Middle frontal gyrus (tissue), 1 donor: Measurements from ENCODE around the gene ZNF804A.
"Not testable (repeated sequence)": the region's sequence is repeated elsewhere in the genome, so short reads cannot be mapped to it uniquely, and the experiment has no call there.

Experiments used
- DNase-seq: peaks from one replicate; pipeline ENCODE4 v3.0.0-alpha.2; 2015; ENCODE audit warnings: low spot score; ENCODE audit errors: extremely low spot score

The ZNF804A gene

DNA sequence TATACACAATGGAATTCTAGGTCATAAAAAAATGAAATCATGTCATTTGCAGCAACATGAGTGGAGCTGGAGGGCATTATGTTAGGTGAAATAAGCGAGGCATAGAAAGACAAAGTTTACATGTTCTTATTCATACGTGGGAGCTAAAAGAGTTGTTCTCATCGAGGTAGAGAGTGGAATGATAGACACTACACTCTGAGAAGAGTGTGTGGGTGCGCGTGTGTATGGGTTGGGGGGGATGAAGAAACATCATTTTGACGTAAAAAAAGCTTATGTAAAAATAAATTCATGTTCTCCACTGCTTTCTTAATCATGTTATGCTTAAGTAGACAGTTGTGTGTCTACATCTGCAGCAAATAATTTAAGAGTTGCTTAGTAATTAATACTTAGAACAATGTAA lies 123.6 kb downstream of the ZNF804A start:
- no peak for DNase-seq

DNA sequence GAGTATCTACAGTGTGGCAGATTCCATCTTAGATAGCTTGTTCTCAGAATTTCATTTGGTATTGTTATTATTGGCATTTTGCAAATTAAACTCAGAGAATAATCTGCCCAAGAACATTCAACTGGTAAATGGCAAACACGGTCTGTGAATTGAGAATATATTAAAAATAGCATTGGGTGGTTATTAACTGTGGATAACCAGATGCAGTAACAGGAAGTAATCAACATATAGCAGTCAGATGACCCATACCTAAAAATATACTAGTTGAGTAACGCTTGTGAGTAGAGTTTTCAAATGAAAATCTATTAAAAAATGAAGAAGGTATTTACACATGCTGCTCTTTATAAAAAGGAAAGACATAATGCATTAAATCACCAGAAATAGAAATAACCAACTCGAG lies 129.5 kb downstream of the ZNF804A start:
- DNase-seq = no peak

DNA sequence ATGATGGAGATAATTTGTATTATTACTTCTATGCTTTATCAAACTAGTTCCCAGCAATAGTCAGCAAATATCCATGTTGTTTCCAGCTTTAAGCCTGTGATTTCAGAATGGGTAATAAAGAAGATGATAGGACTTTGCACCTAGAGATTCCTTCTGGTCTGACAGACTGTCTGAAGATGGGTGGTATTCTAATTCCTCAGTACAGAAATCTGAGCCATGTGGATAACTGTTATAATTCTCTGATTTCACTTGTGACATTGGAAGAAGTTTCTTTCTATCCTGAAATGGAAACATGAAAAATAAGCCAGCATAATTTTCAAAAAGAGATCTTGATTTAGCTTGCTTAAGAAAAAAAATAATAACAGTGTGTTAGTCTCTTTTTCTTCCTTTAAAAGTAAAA lies 130.1 kb downstream of the ZNF804A start:
- no peak for DNase-seq

DNA sequence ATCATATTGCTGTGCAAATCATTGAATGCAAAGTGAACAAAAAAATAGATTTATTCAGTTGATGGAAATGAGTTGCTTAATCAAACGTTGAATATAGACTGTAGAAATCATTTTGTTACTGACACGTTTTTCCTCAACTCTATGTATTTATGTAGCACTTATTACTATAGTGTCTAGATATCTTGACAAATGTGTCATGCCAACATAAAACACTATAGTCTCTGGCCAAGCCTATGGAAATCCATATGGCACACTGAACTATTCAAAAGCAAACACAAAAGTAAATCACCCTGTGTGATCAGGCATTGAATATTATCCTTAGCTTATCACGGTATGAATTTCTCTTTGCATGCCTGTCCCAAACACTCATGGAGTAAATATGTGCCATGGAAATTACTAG lies 131.3 kb downstream of the ZNF804A start:
- no peak for DNase-seq

DNA sequence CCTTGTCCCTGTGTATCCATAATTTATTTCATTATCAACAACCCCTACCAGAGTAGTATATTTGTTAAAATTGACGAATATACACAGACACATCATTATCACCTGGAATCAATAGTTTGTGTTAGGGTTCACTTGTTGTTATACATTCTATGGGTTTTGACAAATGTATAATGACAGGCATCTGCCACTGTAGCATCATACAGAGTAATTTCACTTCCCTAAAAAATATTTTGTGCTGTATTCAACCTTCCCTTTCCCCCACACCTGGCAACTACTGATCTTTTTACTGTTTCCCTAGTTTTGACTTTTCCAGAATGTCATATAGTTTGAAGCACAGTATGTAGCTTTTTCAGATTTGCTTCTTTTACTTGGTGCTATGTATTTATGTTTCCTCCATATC lies 132.0 kb downstream of the ZNF804A start:
- DNase-seq = no peak

DNA sequence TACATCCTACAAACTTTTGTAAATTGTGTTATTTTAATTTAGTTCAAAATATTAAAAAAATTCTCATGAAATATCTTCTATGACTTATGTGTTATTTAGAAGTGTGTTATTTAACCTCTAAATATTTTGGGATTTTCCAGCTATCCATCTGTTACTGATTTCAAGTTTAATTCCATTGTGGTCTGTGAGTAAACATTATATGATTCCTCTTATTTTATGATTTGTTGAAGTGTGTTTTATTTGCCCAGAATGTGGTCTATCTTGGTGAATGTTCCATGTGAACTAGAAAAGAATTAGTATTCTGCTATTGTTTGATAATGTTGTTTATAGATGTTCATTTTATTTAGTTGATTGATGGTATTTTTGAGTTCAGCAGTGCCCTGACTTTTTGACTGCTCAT lies 136.0 kb downstream of the ZNF804A start:
- DNase-seq = no peak

DNA sequence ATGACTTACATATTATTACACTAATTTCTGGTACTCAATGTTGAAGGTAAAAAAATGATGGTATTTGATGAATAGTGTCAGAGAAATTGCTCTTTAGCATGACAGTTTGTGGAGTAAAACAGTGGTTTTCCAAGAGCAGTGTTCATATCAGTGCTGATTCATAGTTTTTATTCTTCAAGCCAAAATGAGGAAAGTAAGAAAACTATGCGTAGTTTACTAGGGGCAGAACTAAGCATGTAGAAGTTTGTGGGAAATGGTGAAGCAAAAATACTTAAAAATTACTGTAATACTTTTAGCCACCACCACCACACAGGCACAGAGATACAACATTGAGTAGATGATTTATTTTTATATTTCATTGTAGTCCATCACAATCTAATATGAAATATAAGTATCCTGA lies 137.3 kb downstream of the ZNF804A start:
- DNase-seq = no peak

DNA sequence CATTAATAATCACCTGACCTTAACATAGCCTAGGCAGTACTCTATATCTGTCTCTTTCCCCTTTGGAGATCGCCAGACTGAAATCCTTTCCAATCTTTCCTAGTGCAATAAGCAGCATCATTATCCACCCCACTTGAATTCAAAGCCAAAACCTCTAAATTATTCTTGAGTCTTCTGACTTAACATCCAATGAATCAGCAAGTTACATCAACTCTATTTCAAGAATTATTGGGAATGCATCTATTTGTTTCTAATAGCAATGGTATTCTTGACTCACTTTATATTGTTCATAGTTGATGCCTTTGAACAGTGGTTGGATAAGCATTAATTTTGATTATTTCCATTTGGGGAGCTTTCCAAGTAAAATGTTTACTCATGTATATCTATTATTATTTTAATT lies 144.8 kb downstream of the ZNF804A start:
- DNase-seq = no peak

DNA sequence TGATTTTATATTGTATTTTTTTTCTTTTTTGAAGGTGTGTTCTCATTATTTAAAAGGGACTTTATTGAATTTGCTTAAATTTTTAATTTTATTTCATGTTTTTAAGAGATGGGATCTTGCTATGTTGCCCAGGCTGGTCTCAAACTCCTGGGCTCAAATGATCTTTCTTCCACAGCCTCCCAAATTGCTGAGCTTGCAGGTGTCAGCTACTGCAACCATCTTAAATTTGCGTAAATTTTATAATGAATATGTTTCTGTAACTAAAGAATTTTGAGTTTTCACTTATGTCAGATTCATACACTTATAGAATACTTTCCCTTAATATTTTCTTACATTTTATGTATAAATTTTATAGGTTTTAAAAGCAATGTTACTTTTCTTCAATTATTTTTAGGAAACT lies 157.8 kb downstream of the ZNF804A start:
- no peak for DNase-seq

DNA sequence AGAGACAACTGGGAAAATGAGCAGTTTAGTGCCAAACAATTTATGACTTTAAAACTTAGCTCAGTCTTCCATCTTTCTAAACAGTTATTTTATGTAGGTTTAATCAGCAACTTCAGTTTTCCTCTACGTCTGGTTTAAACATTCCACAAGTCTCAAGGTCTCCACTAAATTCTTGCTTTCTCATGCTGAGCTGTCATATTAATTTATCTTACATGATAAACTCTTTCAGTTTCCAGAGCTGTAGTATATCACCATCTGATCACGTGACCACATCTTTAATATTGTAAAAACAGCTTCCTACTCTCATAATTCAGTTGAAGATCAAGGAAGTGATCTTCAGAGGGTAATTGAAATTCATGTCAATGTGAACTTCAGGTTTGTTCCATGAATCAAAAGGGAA lies 158.6 kb downstream of the ZNF804A start:
- DNase-seq = no peak

DNA sequence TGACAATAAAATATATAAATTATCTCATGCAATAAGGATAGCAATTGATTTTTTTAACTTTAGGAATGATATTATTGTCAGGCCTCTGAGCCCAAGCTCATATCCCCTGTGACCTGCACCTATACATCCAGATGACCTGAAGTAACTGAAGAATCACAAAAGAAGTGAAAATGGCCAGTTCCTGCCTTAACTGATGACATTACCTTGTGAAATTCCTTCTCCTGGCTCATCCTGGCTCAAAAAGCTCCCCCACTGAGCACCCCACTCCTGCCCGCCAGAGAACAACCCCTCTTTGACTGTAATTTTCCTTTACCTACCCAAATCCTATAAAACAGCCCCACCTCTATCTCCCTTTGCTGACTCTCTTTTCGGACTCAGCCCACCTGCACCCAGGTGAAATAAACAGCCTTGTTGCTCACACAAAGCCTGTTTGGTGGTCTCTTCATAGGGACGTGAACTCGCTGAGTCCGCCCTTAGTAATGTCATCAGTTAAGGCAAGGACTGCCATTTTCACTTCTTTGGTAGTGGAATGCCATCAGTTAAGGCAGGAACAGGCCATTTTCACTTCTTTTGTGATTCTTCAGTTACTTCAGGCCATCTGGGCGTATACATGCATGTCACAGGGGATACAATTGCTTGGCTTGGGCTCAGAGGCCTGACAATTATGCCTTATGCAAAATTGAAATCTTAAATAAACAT lies 161.4 kb downstream of the ZNF804A start:
- DNase-seq = not testable (repeated sequence)

DNA sequence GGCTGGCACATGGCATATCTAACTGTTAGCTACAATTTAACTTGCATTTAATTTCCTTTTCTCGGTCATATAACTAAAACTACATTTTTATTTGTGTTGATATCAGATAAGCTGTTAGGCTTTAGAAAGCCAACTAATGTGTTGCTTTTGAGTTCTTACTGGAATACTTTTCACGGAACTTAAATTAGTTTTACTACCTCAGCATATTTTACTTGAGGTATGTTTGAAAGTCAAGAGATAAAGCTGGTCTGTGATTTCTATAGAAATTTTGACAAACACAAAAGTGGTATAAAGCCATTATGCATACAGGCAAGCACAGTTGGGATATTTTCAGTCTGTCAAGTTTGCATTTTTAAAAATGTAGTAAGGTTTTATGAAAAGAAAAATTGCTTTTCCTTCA lies 162.6 kb downstream of the ZNF804A start:
- DNase-seq = no peak

DNA sequence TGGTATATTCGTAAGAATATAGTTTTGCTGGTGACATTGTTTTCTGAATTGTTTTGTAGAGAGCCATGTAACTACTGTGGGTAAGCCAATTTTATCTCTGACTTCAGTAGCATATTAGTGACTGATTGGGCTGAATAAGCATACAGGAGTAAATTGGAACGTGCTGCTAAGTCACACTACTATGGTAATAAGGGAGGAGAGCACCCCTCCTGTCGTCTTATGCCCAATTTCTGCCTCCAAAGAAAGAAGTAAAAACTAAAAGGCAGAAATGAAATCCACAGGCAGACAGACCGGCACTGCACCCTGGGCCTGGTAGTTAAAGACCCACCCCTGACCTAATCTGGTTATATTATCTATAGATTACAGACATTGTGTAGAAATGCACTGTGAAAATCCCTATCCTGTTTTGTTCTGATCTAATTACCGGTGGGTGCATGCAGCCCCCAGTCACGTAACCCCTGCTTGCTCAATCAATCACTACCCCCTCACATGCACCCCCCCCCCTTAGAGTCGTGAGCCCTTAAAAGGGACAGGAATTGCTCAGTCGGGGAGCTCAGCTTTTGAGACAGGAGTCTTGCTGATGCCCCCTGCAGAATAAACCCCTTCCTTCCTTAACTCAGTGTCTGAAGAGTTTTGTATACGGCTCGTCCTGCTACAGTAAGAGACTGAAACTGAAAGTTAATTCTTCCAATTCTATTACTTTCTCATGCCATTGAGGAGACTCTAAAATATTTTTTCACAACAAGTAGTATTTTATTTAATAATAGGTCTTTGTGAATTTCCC lies 167.0 kb downstream of the ZNF804A start:
- DNase-seq = no peak

DNA sequence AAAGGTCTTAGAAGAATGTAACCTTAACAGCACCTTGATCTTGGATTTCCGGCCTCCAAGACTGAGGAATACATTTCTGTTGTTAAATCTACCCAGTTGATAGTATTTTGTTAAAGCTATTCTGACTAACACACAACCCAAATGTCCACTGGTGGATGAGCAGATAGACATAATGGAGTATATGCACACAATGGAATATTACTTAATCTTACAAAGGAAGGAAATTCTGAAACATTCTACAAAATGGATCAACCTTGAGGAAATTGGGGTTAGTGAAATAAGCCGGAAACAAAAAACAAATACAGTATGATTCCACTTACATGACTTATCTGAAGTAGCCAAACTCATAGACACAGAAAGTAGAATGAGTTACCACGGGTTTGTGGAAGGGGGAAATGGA lies 168.7 kb downstream of the ZNF804A start:
- DNase-seq = no peak

DNA sequence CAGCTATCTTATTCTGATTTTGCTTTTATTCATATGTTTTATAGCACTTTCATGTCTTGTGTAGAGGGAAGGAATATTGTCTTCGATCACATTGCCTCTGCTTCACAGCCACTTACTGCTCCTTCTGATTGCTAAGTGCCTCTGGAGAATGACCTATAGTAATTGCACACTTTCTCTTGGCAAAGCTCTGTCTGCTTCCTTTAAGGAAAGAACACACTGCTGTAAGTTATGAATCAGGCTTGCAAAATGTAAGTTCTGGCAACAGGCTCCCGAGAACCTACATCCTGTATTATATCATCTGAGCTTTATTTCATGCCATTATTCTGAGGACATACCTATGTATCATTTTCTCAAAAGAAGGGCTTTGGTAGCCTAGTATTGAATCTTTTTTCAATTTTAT lies 170.7 kb downstream of the ZNF804A start:
- no peak for DNase-seq

DNA sequence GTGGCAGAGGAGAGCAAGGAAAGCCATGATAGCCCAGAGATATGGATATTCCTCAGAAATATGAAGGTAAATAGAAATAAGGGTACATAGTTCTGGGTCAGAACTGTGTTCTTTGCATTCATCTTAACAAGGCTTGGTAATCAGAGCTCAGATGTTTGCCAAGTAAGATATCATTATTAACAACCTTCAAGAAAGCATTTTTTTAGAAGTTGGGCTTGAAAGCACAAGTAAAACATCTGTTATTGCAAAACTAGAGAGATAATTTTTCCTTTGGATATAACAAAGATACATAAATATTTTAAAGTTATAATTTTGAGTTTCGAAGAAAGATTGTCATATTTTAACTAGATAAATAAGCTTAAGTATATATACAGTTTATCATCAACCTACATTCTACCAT lies 171.4 kb downstream of the ZNF804A start:
- no peak for DNase-seq

DNA sequence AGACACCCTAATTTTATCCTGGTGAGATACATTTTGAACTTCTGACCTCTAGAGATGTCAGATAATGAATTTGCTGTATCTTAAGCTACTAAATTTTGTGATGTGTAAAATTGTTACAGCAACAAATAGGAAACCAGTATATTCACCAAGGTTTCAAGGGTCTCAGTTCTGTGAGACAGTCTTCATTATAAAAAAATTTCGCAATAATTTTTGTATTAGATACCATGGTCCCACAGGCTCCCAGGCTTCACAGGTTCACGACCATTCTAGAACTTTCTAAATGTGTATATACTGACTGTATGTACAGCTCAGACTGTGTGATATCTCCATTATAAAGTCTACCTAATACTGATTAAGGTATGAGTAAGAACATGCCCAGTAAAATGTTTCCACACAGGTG lies 181.4 kb downstream of the ZNF804A start:
- DNase-seq = no peak

DNA sequence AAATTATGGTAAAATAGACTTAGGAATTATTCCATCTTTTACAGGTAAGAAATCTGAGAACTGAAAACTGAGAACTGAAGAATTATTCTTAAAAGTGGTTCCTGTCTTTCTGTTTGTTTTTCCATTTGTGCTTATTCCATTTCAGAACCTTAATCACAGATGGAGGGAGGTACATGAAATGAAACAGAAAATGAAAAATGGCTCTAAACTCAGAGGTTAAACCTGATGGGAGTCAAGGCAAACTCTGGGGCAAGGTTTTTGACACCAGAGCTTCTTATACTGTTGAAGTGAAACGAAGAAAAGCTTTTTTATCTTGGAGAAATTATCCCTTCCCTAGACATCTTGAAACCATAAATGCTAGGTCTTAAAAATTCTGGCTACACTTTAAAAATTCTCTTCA lies 182.1 kb downstream of the ZNF804A start:
- no peak for DNase-seq

DNA sequence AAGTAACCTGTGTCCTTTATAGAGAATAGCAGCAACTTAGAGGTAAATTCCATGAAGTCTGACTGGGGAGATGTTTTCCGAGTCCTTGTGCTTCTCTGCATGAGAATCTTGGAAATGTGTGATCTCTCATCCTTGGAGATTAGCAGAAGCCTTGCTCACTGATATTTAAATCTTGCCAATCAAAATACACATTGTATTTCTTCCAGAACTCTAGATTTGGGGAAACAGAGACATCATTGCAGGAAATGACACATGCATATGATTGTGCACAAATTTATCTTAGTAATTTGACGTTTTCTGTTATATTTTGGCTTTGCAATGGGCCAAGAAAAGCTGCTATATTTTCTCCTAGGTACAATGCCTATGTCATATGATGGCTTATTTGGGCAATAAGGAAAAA lies 182.6 kb downstream of the ZNF804A start:
- DNase-seq = no peak

DNA sequence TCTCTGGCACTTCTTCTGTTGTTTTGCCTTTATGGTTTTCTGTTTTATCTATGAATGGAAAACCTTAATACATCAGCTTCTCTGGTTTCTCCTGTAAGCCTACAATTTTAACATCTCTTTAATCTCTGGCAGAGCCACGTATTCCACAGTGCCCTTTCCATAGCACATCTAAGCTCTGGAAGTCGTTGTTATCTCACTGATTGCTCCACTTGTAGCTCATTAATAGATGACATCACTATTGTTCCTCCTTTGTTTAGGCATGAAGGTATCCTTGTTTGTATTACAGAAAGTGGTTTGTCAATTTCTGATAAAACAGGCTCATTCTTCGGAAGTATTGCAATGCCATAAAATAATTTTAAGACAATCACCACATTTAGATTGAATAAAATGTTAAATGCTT lies 185.2 kb downstream of the ZNF804A start:
- no peak for DNase-seq

DNA sequence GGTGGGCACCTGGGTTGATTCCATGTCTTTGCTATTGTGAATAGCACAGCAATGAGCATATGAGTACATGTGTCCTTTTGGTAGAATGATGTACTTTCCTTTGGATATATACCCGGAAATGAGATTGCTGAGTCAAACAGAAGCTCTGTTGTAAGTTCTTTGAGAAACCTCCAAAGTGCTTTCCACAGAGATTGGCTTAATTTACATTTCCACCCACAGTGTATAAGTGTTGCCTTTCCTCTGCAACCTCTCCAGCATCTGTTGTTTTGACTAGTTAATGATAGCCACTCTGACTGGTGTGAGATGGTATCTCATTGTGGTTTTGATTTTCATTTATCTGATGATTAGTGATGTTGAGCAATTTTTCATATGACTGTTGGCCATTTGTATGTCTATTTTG lies 194.8 kb downstream of the ZNF804A start:
- no peak for DNase-seq

DNA sequence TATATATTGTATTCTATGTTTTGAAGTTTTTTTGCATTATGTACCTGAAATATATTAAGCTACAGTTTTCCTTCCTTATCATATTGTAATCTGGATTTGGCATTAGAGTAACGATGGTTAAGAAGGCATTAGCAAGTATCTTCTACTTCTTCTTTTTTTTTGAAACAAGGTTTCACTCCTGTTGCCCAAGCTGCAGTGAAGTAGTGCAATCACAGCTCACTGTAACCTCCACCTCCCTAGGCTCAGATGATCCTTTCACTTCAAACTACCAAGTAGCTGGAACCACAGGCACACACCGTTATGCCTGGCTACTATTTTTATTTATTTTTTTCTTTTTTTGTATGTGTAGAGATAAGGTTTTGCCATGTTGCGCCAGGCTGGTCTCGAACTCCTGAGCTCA lies 201.1 kb downstream of the ZNF804A start:
- DNase-seq = no peak

DNA sequence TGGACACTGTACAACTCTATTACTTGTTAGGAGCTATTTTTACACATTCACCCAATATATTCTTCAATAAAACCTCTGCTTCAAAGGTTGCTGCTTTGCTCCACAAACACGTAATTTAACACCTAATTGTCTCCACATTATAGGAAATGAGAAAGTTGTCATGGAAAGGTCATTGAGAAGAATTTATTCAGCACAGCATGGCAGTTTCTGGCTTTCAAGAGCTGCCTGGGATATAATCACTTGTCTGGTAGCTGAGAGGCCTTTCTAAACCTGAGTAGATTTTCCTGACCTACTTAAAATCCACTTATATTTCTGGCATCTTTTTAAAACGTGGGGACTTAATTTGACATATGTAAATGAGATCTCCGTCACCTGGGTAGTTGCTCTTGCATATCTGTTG lies 216.1 kb downstream of the ZNF804A start:
- no peak for DNase-seq
